AML-193 (cell line): ENCODE results near the gene PFDN1.
A peak's percentile ranks its signal among the peaks of the same experiment; 100 is the strongest.

Experiments used
- DNase-seq, 2 experiments: peaks; one replicate each; lab custom pipeline; 2025; lab: John Stamatoyannopoulos, UW

PFDN1 gene

GRCh38 chr5:140296289-140296688, 6.6 kb downstream of the PFDN1 start:
- no peak for DNase-seq

GRCh38 chr5:140295414-140295813, 7.5 kb downstream of the PFDN1 start:
- DNase-seq: peak; percentile 42 to 60

GRCh38 chr5:140294753-140295152, 8.1 kb downstream of the PFDN1 start:
- no peak for DNase-seq

- DNase-seq: no peak
These were observed 9.1 kb downstream of the PFDN1 start for GRCh38 chr5:140293849-140294100.

- no peak for DNase-seq
These were observed 9.6 kb downstream of the PFDN1 start for GRCh38 chr5:140293091-140293848.

- no peak for DNase-seq
These were observed 10.5 kb downstream of the PFDN1 start for GRCh38 chr5:140292212-140293036.

GRCh38 chr5:140287801-140288521, 14.9 kb downstream of the PFDN1 start:
- DNase-seq: no peak

GRCh38 chr5:140286424-140286823, 16.5 kb downstream of the PFDN1 start:
- DNase-seq: no peak

GRCh38 chr5:140284013-140284412, 18.9 kb downstream of the PFDN1 start:
- DNase-seq: no peak

GRCh38 chr5:140282266-140282665, 20.6 kb downstream of the PFDN1 start:
- DNase-seq: no peak

GRCh38 chr5:140275837-140276236, 27.1 kb downstream of the PFDN1 start:
- no peak for DNase-seq

GRCh38 chr5:140273401-140273877, 29.5 kb downstream of the PFDN1 start:
- peak; percentile 95 to 96 for DNase-seq

- no peak for DNase-seq
These were observed 32.9 kb downstream of the PFDN1 start for GRCh38 chr5:140270008-140270407.

- no peak for DNase-seq
These were observed 35.3 kb downstream of the PFDN1 start for GRCh38 chr5:140267559-140268018.

GRCh38 chr5:140267201-140267540, 35.7 kb downstream of the PFDN1 start:
- no peak for DNase-seq

GRCh38 chr5:140266471-140267200, 36.3 kb downstream of the PFDN1 start:
- no peak for DNase-seq

GRCh38 chr5:140265845-140266244, 37.1 kb downstream of the PFDN1 start:
- DNase-seq: no peak

- no peak for DNase-seq
These were observed 40.1 kb downstream of the PFDN1 start for GRCh38 chr5:140262839-140263238.

GRCh38 chr5:140262221-140262620, 40.7 kb downstream of the PFDN1 start:
- DNase-seq: no peak

- DNase-seq: peak; percentile 50 to 62
These were observed 41.3 kb downstream of the PFDN1 start for GRCh38 chr5:140261403-140262171.

GRCh38 chr5:140260089-140260656, 42.7 kb downstream of the PFDN1 start:
- no peak for DNase-seq
